Calu3 (cell line): ENCODE data around the gene RAB25. TPM values are rescaled to one million over a fixed set of nuclear protein-coding genes. Genes with fewer than 3 reads are reported as not detected.

Experiments
- BruUV-seq: library from RNA; stranded (reverse); fragments of 400-500 nt; replicated peaks from 2 replicates; lab custom pipeline; 2021; lab: Mats Ljungman, UMichigan
- CTCF ChIA-PET: fragments of 300-600 bp; sonication (Branson Sonifier 250); formaldehyde crosslinking; loops from one replicate; lab custom pipeline; 2022; ENCODE audit warnings: antibody characterized with exemption; lab: Charles Lee
- DNase-seq: peaks from one replicate; pipeline ENCODE4 v3.0.0; 2022
- H3K27ac Mint-ChIP-seq: one replicate; pipeline ENCODE4 v1.8.0; 2022; ENCODE audit warnings: mixed read lengths; ENCODE audit not compliant: unreplicated experiment
- H3K27me3 Mint-ChIP-seq: one replicate; pipeline ENCODE4 v1.8.0; 2022; ENCODE audit warnings: mixed read lengths; ENCODE audit not compliant: unreplicated experiment
- H3K36me3 Mint-ChIP-seq: one replicate; pipeline ENCODE4 v1.8.0; 2022; ENCODE audit warnings: mild to moderate bottlenecking, moderate library complexity, mixed read lengths; ENCODE audit not compliant: insufficient read depth, unreplicated experiment
- H3K4me1 Mint-ChIP-seq: one replicate; pipeline ENCODE4 v1.8.0; 2022; ENCODE audit warnings: mild to moderate bottlenecking, low read depth, mixed read lengths; ENCODE audit not compliant: unreplicated experiment
- H3K4me3 Mint-ChIP-seq: one replicate; pipeline ENCODE4 v1.8.0; 2022; ENCODE audit warnings: mild to moderate bottlenecking, low read depth, moderate library complexity, mixed read lengths; ENCODE audit not compliant: unreplicated experiment
- H3K9me3 Mint-ChIP-seq: one replicate; pipeline ENCODE4 v1.8.0; 2022; ENCODE audit warnings: low read depth, mixed read lengths; ENCODE audit not compliant: unreplicated experiment
- intact Hi-C: fragments of 100-400 bp; cut with micrococcal nuclease; formaldehyde crosslinking; loops from one replicate; pipeline ENCODE4 v1.10.0; 2022; ENCODE audit not compliant: unreplicated experiment
- total RNA-seq: library from RNA; stranded (reverse); gene quantifications from 2 replicates; pipeline ENCODE4 v1.2.3, GENCODE V29; 2022
- TF ChIP-seq, protein P1 (sequence below): fragments of 200-600 bp; IDR thresholded peaks from one replicate; pipeline ENCODE4 v1.8.0; 2022; ENCODE audit warnings: antibody characterized with exemption; ENCODE audit not compliant: unreplicated experiment

The RAB25 gene
- total RNA-seq, 1 experiment from 2014 or later, result 182 TPM

DNA sequence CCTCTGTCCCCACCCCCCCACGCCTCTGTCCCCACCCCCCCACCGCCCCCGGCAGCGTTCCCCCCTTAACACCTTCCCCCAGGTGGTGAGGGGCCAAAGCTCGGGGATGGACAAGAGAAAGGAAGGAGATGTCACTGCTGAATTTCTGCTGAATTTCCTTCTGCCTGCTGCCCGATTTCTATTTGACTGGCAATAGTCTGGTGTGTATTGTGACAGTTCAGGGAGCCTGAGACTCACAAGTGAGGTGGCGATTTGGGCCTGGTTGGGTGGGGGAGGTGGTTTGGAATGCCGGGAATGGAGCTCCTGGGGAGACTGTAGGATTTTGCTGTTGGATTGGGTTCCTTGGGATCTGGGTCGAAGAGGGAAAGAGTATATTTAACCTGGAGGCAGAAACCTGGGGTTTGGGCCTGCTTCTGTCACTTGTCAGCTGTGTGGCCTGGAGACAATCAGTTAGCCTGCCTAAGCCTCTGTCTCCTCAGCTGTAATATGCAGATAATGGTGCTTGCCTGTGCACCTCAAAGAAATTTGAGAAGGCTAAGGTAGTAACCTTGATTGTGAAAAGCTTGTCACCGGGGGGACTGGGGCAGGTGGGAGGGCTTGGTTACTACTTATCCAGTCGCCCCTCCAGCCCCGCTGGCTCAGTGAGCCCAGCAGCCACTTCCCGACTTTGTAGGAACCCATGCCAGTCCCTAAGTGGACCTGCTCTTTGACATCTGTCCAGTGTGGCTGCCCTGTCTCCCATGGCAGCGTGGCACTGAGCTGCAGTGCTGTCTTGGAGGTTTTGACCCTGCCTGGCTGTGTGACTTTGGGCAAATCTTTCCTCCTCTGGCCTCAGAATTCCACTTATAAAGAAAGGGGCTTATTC, 45.9 kb downstream of the RAB25 start:
- no peaks in the 10 kb centered on the region for H3K9me3 Mint-ChIP-seq
- peak overlapping the region; percentile 64 for H3K4me3 Mint-ChIP-seq
- CTCF ChIA-PET, result interaction anchor here (1.1 to 19.9 kb wide), 5 partner anchors 9 to 21 kb away, joined by 3 to 356 read pairs (median 6); no protein-coding TSS in a partner anchor
- H3K4me1 Mint-ChIP-seq, result peaks cover 76% of the 10 kb centered on the region
- peaks cover 41% of the 10 kb centered on the region for H3K36me3 Mint-ChIP-seq
- TSS peak; percentile 85 for BruUV-seq
- intact Hi-C loops, result no loop called here
- TF ChIP-seq, protein P1, sequence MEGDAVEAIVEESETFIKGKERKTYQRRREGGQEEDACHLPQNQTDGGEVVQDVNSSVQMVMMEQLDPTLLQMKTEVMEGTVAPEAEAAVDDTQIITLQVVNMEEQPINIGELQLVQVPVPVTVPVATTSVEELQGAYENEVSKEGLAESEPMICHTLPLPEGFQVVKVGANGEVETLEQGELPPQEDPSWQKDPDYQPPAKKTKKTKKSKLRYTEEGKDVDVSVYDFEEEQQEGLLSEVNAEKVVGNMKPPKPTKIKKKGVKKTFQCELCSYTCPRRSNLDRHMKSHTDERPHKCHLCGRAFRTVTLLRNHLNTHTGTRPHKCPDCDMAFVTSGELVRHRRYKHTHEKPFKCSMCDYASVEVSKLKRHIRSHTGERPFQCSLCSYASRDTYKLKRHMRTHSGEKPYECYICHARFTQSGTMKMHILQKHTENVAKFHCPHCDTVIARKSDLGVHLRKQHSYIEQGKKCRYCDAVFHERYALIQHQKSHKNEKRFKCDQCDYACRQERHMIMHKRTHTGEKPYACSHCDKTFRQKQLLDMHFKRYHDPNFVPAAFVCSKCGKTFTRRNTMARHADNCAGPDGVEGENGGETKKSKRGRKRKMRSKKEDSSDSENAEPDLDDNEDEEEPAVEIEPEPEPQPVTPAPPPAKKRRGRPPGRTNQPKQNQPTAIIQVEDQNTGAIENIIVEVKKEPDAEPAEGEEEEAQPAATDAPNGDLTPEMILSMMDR, result no peak
- H3K27me3 Mint-ChIP-seq, result no peaks in the 10 kb centered on the region
- no peak for DNase-seq
- H3K27ac Mint-ChIP-seq, result peak overlapping the region; percentile 89

DNA sequence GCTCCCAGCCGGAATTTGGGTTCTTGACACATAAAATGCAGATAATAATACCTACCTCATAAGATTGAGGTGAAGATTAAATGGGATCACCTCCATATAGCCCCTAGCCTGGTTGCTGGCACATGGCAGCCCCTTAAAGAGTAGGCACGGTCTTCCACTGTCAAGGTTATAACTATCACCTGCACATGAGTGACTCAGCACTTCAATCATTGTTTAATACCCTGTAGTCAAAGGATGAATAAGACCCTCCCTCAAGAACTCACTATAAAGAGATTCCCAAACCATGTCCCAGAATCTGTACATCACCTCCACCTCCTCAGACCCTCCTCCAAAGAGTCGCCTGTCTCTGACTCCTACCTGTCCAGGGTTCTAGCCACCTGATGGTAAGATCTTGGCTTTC, 47.1 kb downstream of the RAB25 start:
- BruUV-seq, result no TSS peak
- CTCF ChIA-PET, result interaction anchor here (19.9 kb wide), 1 partner anchor 19 kb away, joined by 356 read pairs; no protein-coding TSS in a partner anchor
- Mint-ChIP-seq H3K4me1 (peaks cover 74% of the 10 kb centered on the region), H3K9me3 (no peaks in the 10 kb centered on the region), H3K27ac (peak overlapping the region; percentile 47), H3K27me3 (no peaks in the 10 kb centered on the region), H3K4me3 (no peak overlapping the region), H3K36me3 (peaks cover 45% of the 10 kb centered on the region)
- no peak for DNase-seq
- TF ChIP-seq, protein P1, result no peak
- intact Hi-C loops, result no loop called here

DNA sequence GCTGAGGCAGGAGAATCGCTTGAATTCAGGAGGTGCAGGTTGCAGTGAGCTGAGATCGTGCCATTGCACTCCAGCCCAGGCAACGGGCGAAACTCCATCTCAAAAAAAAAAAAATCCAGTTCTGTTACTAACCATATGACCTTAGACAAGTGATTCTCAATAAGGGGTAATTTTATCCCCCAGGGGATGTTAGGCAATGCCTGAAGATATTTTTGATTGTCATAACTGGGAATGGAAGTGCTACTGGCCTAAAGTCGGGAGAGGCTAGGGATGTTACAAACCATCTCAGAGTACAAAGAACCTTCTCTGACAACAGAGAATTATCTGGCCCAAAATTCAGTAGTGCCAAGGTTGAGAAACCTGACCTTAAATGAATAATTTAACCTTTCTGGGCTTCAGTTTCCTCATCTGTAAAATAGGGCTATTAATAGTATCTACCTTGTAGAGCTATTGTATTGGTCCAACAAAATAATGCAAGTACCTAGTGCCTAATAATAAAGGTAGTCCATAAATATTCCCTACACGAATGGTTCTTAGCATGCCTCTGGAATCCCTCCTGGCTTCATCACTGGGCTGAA, 47.8 kb downstream of the RAB25 start:
- TF ChIP-seq, protein P1, result no peak
- no TSS peak for BruUV-seq
- DNase-seq, result no peak
- Mint-ChIP-seq H3K27ac (peak overlapping the region; percentile 5), H3K27me3 (no peaks in the 10 kb centered on the region), H3K9me3 (no peaks in the 10 kb centered on the region), H3K4me1 (peaks cover 74% of the 10 kb centered on the region), H3K36me3 (peaks cover 43% of the 10 kb centered on the region), H3K4me3 (no peak overlapping the region)
- CTCF ChIA-PET, result no interaction called here
- intact Hi-C loops, result no loop called here

DNA sequence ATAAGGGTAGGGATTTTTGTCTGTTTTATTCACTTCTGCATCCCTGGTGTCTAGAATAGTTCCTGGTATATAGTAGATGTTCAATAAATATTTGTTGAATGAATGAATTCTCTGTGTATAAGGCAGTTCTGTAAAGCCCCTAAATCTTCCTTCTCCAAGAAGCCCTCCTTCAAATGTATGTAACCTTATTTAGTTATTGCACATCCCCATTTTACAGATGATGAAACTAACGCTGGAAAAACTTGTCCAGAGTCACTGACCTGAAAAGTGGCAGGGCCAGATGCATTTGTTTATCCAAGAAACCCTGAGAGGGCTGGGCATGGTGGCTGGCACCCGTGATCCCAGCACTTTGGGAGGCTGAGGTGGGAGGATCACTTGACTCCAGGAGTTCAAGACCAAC, 49.3 kb downstream of the RAB25 start:
- TF ChIP-seq, protein P1, result no peak
- Mint-ChIP-seq H3K9me3 (no peaks in the 10 kb centered on the region), H3K4me3 (no peak overlapping the region), H3K4me1 (peaks cover 65% of the 10 kb centered on the region), H3K27me3 (no peaks in the 10 kb centered on the region), H3K27ac (peak overlapping the region; percentile 31), H3K36me3 (peaks cover 43% of the 10 kb centered on the region)
- no peak for DNase-seq
- CTCF ChIA-PET, result no interaction called here
- intact Hi-C loops, result no loop called here
- BruUV-seq, result no TSS peak
